Measurements from ENCODE around the gene TRIM25. TPM values are rescaled to one million over a fixed set of nuclear protein-coding genes. Genes with fewer than 3 reads are reported as not detected.

Gene TRIM25
- total RNA-seq, 2 donors from 2014 or later, result 32.2 to 40.6 TPM

DNA sequence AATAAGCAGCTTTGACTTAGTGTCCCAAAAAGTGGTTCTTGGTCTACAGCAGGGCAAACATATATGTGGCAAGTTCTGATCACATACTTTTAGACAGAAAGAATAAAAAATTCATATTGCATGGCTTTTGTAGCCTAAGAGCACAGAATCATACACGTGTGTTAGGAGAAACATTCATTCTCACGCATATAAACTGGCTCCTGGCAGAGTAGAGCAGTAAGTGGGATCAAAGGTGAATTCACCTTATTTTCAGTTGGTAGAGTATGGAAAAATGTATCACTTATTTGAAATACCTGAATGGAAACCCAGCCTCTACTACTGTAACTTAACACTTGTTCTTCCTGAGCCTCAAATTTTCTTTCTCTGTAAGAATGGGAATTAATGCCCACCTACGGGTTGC is 45.1 kb downstream of the TRIM25 start:
- Histone ChIP-seq H3K9me3 (no peaks in the 10 kb centered on the region), H3K36me3 (no peaks in the 10 kb centered on the region), H3K27ac (no peak overlapping the region), H3K27me3 (replicated peaks; ENCODE audit: insufficient read depth) (no peaks in the 10 kb centered on the region), H3K4me3 (no peak overlapping the region), H3K4me1 (ENCODE audit: control insufficient read depth in 1 of 2, low read depth in 2 of 2) (no peaks in the 10 kb centered on the region)
- TF ChIP-seq CTCF (IDR thresholded peaks at IDR 0.05), result no peak
- DNase-seq (ENCODE audit: low spot score), result no peak
- ATAC-seq (ENCODE audit: insufficient number of reproducible peaks, low FRiP score, low read depth), result no peak

DNA sequence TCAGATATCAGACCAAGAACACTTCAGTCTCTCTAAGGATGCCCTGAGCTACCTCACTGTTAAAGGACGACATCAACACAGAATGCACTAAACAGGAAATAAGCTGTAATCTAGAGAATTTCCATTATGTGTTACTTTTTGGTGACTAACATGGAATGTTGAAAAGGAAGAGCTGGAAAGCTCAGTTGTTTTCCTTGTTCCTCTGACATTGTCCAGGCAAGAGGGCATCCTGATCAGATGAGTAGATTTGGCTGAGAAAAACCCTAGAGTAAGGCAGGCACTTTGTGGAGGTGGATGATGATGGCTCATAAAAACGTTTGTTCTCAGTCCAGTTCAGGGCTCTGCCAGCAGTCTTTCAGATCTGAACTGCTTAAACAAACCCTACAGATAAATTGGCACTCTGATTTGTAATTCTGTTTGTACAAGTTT is 45.9 kb downstream of the TRIM25 start:
- no peak for TF ChIP-seq CTCF (IDR thresholded peaks at IDR 0.05)
- Histone ChIP-seq H3K27me3 (replicated peaks; ENCODE audit: insufficient read depth) (no peaks in the 10 kb centered on the region), H3K9me3 (no peaks in the 10 kb centered on the region), H3K27ac (no peak overlapping the region), H3K4me3 (no peak overlapping the region), H3K4me1 (ENCODE audit: control insufficient read depth in 1 of 2, low read depth in 2 of 2) (no peaks in the 10 kb centered on the region), H3K36me3 (no peaks in the 10 kb centered on the region)
- DNase-seq (ENCODE audit: low spot score) (no peak), ATAC-seq (ENCODE audit: insufficient number of reproducible peaks, low FRiP score, low read depth) (no peak)

DNA sequence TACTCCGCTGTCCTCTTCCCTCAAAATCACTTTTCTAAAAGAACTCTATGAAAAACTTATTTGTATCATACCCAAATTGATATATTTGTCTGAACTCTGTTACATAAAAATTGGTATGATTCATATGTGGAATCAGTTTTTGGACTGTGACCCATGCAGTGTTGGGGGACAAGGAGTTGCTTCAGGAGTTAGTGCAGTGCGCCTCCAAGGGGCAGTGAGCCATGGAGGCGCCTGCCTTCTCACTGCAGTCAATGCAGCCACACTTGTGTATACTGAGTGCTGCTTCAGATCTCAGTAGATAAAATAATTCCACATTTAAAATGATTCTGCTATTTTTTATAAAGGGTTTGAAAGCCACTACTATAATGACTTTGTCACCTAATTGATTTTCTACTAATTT is 47.4 kb downstream of the TRIM25 start:
- H3K27me3 ChIP-seq (replicated peaks; ENCODE audit: insufficient read depth), result no peaks in the 10 kb centered on the region
- no peak for TF ChIP-seq CTCF (IDR thresholded peaks at IDR 0.05)
- no peaks in the 10 kb centered on the region for H3K4me1 ChIP-seq (ENCODE audit: control insufficient read depth in 1 of 2, low read depth in 2 of 2)
- no peak overlapping the region for H3K4me3 ChIP-seq
- no peak overlapping the region for H3K27ac ChIP-seq
- H3K36me3 ChIP-seq, result peaks cover 10% of the 10 kb centered on the region
- H3K9me3 ChIP-seq, result no peaks in the 10 kb centered on the region
- ATAC-seq (ENCODE audit: insufficient number of reproducible peaks, low FRiP score, low read depth) (no peak), DNase-seq (ENCODE audit: low spot score) (no peak)

DNA sequence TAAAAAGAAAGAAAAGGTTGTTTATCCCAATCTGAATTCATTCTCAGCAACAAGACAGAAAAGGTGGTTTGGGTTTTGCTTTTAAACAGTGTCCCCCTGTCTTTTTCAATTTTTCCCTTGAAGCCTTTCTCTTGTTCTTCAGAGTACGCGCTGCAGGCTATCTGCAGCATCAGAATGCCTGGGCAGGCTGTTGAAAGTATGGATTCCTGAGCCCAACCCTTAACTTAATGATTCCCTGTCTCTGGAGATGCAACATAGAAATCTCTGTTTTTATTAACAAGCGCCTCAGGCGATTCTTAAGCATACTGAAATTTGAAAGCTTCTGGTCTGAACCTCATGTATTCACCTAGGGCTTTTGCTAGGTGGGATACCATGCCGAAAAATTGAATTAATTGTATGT is 47.8 kb downstream of the TRIM25 start:
- no peak for TF ChIP-seq CTCF (IDR thresholded peaks at IDR 0.05)
- H3K36me3 ChIP-seq, result peaks cover 14% of the 10 kb centered on the region
- H3K4me3 ChIP-seq, result no peak overlapping the region
- H3K27me3 ChIP-seq (replicated peaks; ENCODE audit: insufficient read depth), result no peaks in the 10 kb centered on the region
- no peaks in the 10 kb centered on the region for H3K4me1 ChIP-seq (ENCODE audit: control insufficient read depth in 1 of 2, low read depth in 2 of 2)
- no peak overlapping the region for H3K27ac ChIP-seq
- DNase-seq (ENCODE audit: low spot score) (no peak), ATAC-seq (ENCODE audit: insufficient number of reproducible peaks, low FRiP score, low read depth) (no peak)
- no peaks in the 10 kb centered on the region for H3K9me3 ChIP-seq

GRCh38 chr17:56863974-56864373 is 49.9 kb downstream of the TRIM25 start:
- Histone ChIP-seq H3K9me3 (no peaks in the 10 kb centered on the region), H3K27me3 (replicated peaks; ENCODE audit: insufficient read depth) (no peaks in the 10 kb centered on the region), H3K4me3 (no peak overlapping the region), H3K36me3 (peaks cover 20% of the 10 kb centered on the region), H3K4me1 (ENCODE audit: control insufficient read depth in 1 of 2, low read depth in 2 of 2) (no peaks in the 10 kb centered on the region), H3K27ac (no peak overlapping the region)
- TF ChIP-seq CTCF (IDR thresholded peaks at IDR 0.05), result no peak
- no peak for ATAC-seq (ENCODE audit: insufficient number of reproducible peaks, low FRiP score, low read depth)
- no peak for DNase-seq (ENCODE audit: low spot score)

Data from thoracic aorta (tissue), 2 donors.